Measurements from ENCODE around the gene LRRC17. TPM values are rescaled to one million over a fixed set of nuclear protein-coding genes. Genes with fewer than 3 reads are reported as not detected.
"Not testable (repeated sequence)": the region's sequence is repeated elsewhere in the genome, so short reads cannot be mapped to it uniquely, and the experiment has no call there.

LRRC17 gene
- total RNA-seq, 1 donor from 2014 or later: 4.2 TPM

DNA sequence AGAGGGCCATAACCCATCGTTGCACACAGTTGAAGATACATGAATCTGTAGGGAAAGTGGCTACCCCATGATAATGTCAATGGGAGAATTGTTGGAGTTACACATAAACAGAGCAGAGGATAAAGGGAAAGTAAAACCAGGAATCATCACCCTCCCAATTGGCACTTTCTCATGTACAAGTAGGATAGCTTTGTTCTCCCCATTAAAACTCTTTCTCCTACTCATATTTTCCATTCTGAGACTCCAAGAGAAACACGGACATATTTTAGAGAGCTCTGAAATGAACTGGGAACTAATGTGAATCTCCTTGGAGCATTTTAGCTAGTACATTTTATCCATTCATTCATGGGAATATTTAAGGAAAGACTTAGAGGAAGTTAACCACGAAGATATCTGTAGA lies 17.2 kb upstream of the LRRC17 start:
- ATAC-seq: peak; percentile 59
- intact Hi-C loops (cut with DNase I): no loop called here
- no peak for DNase-seq (ENCODE audit: low spot score)

DNA sequence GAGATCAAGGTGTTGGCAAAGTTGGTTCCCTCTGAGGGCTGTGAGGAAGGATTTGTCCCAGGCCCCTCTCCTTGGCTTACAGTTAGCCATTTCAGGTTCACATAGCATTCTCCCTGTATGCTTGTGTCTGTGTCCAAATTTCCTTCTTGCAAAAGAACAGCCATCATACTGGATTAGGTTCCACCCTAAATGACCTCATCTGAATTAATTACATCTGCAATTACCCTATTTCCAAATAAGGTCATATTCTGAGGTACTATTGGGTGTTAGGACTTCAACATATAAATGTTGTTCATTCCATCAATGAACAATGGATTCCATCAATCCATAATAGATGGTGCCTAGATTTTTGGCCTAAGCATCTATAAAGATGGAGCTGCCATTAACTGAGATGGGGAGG lies 16.2 kb upstream of the LRRC17 start:
- intact Hi-C loops (cut with DNase I): no loop called here
- DNase-seq (ENCODE audit: low spot score) (no peak), ATAC-seq (no peak)

DNA sequence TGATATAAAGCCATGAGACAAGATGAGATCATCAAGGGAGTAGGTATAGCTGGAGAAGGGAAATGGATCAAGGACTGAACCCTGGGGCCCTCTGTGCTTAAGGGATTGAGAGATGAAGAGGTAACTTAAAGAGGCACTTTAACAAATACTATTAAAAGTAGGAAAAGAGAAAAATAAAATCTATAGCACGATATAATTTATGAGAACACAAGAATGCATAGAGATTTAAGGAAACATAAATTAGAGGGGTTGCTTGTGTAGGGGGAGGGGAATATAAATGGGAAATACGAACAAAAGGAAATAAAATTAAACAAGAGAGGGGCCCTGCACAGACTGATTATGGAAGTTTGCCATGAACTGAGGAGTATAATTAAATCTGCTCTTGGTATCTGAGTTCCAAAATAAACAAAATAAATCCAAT lies 15.6 kb upstream of the LRRC17 start:
- ATAC-seq (no peak), DNase-seq (ENCODE audit: low spot score) (no peak)
- intact Hi-C loops (cut with DNase I): no loop called here

DNA sequence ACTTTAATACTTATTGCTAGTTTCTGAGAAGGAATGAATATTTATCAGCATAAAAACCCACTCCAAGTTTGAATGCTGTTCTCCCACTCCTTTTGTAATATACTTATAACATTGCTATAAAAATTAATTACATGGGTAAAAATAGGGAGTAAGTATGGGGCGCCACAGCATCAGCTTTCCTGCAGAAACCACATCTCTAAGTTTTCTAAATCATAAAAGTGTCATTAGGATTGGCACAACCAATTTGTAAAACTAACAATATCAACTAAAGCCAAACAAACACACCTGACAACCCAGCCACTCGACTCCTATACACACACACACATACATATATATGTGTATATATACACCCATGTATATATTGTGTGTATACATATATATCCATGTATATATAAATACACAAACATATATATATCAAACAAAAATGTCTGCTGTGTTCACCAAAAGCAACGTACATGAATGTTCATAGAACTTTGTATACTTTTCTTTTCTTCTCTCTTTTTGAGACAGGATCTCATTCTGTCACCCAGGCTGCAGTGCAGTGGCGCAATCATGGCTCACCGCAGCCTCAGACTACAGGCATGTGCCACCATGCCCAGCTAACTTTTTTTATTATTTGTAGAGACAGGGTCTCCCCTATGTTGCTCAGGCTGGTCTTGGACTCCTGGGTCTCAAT lies 14.8 kb upstream of the LRRC17 start:
- DNase-seq (ENCODE audit: low spot score): no peak
- no peak for ATAC-seq
- intact Hi-C loops (cut with DNase I): no loop called here

DNA sequence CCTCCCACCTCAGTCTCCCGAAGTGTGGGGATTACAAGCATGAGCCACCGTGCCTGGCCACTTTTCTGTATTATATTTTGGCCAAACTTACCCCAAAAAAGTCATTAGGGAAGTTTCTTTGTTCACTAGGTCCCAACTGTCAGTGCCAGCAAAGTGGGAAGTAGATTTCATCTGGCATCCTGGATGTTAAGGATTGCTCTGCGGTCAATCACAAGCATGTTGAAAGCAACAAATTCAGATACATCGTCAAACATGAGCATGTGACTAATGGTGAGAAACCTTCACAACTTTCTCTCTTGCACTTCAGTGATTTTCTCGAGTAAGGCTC lies 14.3 kb upstream of the LRRC17 start:
- DNase-seq (ENCODE audit: low spot score) (no peak), ATAC-seq (no peak)
- intact Hi-C loops (cut with DNase I): no loop called here

DNA sequence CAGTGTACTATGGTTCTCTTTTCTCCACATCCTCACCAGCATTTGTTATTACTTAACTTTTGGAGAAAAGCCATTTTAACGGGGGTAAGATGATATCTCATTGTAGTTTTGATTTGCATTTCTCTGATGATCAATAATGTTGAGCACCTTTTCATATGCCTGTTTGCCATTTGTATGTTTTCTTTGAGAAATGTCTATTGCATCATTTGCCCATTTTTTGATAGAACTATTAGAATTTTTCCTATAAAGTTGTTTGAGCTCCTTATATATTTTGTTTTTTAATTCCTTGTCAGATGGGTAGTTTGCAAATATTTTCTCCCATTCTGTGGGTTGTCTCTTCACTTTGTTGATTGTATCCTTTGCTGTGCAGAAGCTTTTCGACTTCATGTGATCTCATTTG lies 10.7 kb upstream of the LRRC17 start:
- ATAC-seq; intact Hi-C loops (cut with DNase I); DNase-seq (ENCODE audit: low spot score): not testable (repeated sequence)

DNA sequence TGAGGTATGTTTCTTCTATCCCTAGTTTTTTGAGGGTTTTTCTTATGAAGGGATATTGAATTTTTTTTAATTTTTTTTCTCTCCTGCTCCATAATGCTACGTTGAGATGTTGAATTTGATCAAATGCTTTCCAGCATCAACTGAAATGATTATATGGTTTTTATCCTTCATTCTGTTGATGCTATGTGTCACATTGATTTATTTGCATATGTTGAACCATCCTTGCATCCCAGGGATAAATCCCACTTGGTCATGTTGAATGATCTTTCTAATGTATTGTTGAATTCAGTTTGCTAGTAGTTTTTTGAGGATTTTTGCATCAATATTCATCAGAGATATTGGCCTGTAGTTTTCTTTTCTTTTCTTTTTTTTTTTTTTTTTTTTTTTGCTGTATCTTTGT lies 9.2 kb upstream of the LRRC17 start:
- DNase-seq (ENCODE audit: low spot score); intact Hi-C loops (cut with DNase I); ATAC-seq: not testable (repeated sequence)

DNA sequence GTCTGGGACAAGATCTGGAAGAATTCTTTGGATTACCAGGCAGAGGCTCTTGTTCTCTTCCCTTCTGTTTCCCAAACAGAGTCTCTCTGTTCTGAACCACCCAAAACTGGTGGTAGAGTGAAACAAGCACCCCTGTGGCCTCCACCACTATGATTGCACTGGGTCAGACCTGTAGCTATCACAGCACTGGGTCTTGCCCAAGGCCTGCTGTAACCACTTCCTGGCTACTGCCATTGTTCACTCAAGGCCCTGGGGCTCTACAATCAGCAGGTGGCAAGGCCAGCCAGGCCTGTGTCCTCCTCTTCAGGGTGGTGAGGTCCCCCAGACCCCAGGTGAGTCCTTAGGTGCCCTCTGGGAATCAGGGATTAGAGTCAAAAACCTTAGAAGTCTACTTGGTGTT lies 4.1 kb upstream of the LRRC17 start:
- DNase-seq (ENCODE audit: low spot score): no peak
- no peak for ATAC-seq
- intact Hi-C loops (cut with DNase I): no loop called here

DNA sequence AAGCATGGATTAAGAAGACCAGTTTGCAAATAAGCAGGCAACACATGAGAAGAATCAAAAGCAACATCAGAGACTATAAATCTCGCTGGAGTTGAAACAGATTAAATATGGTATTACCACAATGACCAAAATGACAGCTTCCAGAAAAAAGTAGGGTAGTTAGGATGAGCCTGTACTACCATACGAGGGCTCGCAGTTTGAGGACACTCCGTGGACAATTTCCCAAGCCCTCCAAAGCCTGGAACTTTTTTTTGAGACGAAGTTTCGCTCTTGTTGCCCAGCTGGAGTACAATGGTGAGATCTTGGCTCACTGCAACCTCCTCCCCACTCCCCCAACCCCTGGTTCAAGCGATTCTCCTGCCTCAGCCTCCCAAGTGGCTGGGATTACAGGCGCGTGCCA lies 1.0 kb downstream of the LRRC17 start:
- ATAC-seq (peak; percentile 28), DNase-seq (ENCODE audit: low spot score) (no peak)
- intact Hi-C loops (cut with DNase I): no loop called here

DNA sequence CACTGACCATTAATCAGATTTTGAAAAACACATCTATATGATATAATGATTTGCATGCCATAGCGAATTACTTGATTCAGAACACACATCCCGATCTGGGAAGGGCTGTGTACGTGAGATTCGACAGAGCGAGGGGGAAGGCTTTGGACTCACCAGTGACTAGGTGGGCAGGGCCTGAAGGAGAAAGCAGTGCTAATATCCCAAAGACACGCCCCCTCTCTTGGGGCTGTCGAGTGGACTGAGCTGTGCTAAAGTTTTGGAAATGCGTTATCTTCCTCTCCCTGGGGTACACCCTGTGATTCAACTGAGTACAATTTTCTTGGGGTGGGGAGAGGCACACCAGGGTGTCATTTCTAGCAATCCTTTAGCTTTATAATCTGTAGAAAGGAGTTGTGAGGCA lies 1.8 kb downstream of the LRRC17 start:
- DNase-seq (ENCODE audit: low spot score) (no peak), ATAC-seq (peak; percentile 95)
- intact Hi-C loops (cut with DNase I): no loop called here

DNA sequence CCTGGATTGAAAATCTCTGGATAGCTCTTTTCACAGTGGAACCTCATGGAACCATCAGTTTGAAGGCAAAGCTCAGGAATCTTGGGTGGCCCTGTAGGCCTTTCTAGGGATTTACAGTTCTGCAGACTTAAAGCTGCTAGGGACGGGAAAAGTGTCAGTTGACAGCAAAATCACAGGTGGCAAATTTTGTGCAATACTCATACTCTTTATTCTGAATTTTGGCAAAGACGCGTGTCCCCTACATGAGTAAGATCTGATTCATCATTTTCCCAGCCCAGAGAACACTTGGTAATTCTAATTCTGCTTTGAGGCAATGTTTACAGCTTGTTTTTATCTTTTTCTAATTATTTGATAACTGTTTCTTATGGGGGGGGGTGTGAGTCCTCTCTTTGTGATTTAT lies 3.6 kb downstream of the LRRC17 start:
- intact Hi-C loops (cut with DNase I): no loop called here
- ATAC-seq (no peak), DNase-seq (ENCODE audit: low spot score) (no peak)

DNA sequence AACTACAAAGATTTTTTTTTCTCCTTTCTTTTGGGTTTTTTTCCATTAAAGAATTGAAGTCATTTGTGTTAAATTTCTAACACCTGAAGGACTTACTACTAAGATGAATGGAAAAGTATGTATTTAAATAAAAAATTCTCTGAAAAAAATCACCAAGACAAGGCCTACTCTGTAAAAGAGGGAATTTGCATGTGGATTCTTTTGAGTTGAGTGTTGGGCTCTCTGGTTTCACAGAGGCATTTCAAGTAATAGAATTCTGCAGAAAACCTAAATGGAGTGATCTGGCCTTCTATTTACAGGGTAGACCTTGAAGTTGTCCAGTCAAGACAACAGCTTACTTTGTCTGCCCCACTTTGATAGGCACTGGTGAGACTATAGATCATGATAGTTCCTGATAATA lies 4.1 kb downstream of the LRRC17 start:
- DNase-seq (ENCODE audit: low spot score): no peak
- intact Hi-C loops (cut with DNase I): no loop called here
- no peak for ATAC-seq

DNA sequence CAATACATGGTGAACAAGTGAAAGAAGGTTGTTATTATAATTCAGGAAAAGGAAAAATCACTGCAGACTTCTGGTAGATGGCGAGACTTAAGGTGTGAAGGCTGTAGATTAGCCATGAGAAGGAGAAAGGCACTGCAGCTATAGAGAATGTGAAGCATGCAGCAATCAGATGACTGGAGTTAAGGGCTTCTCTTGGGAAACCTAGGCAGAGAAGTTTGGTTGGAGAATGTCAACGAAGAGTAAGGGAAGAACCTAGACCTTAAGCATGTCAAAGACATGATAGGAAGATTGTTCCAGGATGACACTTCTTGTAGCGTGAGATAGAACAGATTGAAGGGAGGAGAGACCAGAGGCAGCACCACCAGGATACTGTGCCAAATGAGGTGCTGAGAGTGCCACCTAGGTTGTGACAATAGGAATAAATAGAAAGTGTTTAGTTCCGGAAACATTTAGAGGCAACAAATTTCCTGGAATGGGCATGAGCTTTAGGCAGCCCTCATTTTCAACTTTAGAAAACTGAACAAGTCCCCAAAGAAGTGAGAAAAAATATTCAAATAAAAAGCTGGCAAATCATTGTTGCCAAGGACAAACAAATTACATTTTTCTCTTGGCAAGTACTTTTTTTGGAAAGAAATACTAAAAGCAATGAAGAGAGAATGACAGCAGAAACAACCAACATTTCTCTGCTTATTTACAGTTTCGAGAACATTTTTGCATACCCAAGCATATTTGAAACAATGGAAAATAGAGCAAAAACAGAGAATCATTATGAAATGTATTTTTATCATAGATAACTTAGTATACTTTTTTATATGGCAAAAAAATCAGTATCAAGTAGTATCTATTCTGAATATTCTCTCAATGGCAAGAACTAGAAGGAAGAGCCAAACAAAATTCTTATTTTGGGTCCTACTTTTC lies 4.9 kb downstream of the LRRC17 start:
- intact Hi-C loops (cut with DNase I): no loop called here
- ATAC-seq (no peak), DNase-seq (ENCODE audit: low spot score) (no peak)

DNA sequence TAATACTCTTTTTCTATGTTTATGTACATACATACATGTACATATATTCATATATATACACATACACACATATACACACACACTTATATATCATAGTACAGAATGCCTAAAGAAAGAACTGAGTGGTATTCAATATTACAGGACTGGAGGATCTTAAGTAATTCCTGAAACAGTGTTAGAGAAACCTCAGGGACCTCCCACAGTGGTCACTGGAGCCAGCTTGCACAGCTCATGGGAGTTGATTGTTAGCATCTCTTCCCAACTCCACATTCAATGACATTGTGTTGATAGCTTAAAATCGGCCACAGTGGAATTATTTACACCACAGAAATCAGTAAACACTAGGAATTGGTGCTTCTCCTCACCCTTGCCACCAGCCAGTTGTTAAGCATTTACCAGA lies 6.0 kb downstream of the LRRC17 start:
- no peak for DNase-seq (ENCODE audit: low spot score)
- intact Hi-C loops (cut with DNase I): no loop called here
- no peak for ATAC-seq

DNA sequence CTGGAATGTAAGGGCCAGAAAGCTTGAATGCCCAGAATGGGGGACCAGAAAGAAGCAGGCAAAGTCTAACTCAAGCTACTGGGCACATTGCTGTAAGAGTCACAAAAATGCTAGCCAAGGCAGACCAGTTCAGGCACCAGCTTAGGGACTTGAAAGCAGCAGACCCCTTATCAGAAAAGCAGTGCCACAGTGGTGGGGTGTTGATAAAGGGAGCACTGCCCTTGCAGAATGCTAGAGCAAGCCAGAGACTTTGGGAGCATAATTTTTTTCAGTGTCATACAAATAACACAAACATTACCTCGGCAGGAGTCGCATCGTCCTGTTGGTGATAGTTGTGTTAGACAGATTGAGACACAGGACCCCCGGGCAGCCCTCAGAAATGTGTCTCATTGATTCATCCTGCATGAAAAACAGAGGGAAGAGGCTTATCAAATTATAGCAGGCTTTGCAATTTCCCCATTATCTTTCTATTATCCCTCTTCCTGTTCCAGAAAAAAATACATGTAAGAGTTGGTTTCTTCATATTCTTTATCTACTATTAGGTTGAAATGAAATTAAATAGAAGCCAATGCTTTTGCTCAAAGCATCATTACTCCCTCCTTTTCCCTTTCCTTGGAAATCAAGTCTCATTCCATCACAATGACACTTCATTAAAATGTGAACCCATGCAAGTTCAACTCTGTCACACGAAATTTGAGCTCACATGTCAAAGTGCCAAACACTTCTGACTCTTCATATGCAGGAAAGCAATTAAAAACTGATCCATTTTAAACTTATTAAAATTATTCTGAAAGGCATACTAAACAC lies 13.4 kb downstream of the LRRC17 start:
- intact Hi-C loops (cut with DNase I): loop anchor here (10.0 kb wide), 1 partner anchor 1401 kb away; no protein-coding TSS in a partner anchor
- ATAC-seq: no peak
- no peak for DNase-seq (ENCODE audit: low spot score)

DNA sequence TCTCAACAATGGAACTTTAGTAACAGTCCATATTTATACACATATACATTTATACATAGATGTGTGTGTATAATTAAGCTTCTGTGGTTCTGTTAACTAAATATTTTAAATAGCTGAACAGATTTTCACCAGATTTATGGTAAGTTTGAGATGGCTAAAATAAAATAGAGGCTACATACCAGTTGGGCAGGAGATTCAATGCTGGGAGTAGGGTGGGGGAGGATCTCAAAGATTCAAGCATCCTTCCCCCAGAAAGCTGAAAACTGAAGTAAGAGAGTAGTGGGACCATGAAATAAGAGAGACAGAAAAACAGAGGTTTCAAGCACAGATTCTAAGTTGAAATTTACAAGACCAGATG lies 14.0 kb downstream of the LRRC17 start:
- intact Hi-C loops (cut with DNase I): loop anchor here (10.0 kb wide), 1 partner anchor 1402 kb away; no protein-coding TSS in a partner anchor
- no peak for ATAC-seq
- DNase-seq (ENCODE audit: low spot score): no peak

DNA sequence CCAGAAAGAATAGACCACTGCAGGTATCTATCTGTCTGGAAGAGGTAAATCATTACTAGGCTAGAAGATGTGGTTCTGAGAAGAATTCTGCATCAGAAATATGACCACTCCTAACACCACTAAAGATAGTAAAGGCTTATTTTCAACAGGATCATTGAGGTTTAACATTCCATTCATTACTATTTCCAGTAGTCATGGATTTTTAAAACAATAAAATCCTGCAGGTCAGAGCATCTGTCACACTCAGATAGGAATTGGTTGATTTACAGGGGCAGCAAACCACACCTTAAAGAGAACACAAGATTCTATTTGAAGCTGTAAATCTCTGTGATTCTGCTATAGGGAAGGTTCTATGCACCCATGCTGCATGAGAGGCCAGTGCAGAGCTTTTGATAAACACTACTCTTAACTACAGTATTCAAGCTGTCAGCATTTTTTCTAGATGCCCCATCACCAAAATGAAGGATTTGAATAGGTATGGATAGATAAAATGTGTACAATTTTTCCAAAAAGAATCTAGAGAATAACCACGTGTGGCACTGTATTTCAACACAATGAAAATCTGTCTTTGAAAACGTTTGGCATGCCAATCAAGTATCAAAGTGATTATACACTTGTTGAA lies 14.6 kb downstream of the LRRC17 start:
- no peak for DNase-seq (ENCODE audit: low spot score)
- no peak for ATAC-seq
- intact Hi-C loops (cut with DNase I): loop anchor here (10.0 kb wide), 1 partner anchor 1403 kb away; no protein-coding TSS in a partner anchor

DNA sequence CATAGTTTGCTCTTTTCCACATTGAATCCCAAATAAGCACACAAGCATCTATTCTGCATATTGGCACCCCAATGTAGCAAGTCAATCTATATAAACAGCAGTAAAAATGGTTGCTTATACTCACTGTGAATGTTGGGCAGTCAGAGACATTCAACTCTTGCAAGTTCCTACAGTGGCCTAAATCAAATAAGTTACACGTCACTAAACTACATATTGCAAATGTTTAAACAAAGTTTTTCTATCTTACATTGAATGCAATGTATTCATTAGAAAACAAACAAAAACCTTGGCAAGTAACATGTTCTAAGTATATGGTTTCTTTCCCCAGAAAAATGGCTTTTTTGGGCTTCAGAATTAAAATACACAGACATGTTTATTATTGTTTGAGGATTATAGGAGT lies 19.0 kb downstream of the LRRC17 start:
- no peak for DNase-seq (ENCODE audit: low spot score)
- intact Hi-C loops (cut with DNase I): no loop called here
- ATAC-seq: no peak

DNA sequence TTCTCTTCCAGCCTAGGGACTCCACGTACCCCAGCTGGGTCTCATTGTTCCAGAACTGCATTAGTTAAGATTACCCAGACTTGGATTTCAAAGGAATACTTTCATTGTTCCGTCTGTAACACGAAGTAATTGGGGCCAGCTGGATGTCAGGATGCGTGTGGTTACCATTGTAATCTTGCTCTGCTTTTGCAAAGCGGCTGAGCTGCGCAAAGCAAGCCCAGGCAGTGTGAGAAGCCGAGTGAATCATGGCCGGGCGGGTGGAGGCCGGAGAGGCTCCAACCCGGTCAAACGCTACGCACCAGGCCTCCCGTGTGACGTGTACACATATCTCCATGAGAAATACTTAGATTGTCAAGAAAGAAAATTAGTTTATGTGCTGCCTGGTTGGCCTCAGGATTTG lies 21.0 kb downstream of the LRRC17 start:
- intact Hi-C loops (cut with DNase I): no loop called here
- peak; percentile 94 for ATAC-seq

More for the DNA sequence above, 21.0 kb downstream of the LRRC17 start:
- DNase-seq (ENCODE audit: low spot score): peak; percentile 75

All from sciatic nerve (tissue), 2 donors.